HepG2 (cell line): ENCODE results near the gene FN1. TPM values are rescaled to one million over a fixed set of nuclear protein-coding genes. Genes with fewer than 3 reads are reported as not detected.
A peak's percentile ranks its signal among the peaks of the same experiment; 100 is the strongest.

Experiments used
- ATAC-seq: fragments of 200-7000 bp; cut with Tn5 transposase; 3 replicates; pipeline ENCODE4 v1.9.1; 2020; ENCODE audit warnings: mild to moderate bottlenecking, moderate library complexity
- BruUV-seq: library from RNA; stranded (reverse); fragments of 400-500 nt; replicated peaks from 2 replicates; lab custom pipeline; 2021; lab: Mats Ljungman, UMichigan
- CTCF ChIA-PET: fragments of 300-600 bp; formaldehyde crosslinking; extraction: SDS; loops from one replicate; lab custom pipeline; 2021; ENCODE audit warnings: low total read pairs, inconsistent platforms, low intra/inter-chr PET ratio; lab: Yijun Ruan, JAX
- POLR2A ChIA-PET: fragments of 350-600 bp; sonication (Branson Sonifier 250); formaldehyde crosslinking; loops from one replicate; lab custom pipeline; 2020; ENCODE audit warnings: antibody characterized with exemption, inconsistent platforms; lab: Yijun Ruan, JAX
- DNase-seq: peaks from one replicate; pipeline ENCODE4 v3.0.0-alpha.2; 2015; ENCODE audit warnings: low spot score
- FAIRE-seq: peaks from 3 replicates; lab custom pipeline; 2011; peaks lifted over from hg19 to GRCh38; lab: Jason Lieb, UNC
- H2AFZ ChIP-seq: one replicate; pipeline ENCODE4 v1.6.1; 2011; ENCODE audit warnings: low read length, inconsistent platforms
- H3K27ac ChIP-seq: fragments of 300-600 bp; 3 replicates; pipeline ENCODE4 v1.8.0; 2011; ENCODE audit warnings: mixed run types, mild to moderate bottlenecking, mixed read lengths, low read length, inconsistent platforms; ENCODE audit not compliant: insufficient read depth; ENCODE audit errors: extremely low read length
- H3K27me3 ChIP-seq, 2 experiments: fragments of 200-600 bp in 1 of 2; 2 replicates in 1 of 2; 3 replicates in 1 of 2; pipeline versions ENCODE4 v1.6.0 to v1.8.0; 2011; ENCODE audit warnings: low read length in 2 of 2, mild to moderate bottlenecking in 2 of 2, moderate library complexity in 2 of 2, inconsistent platforms in 1 of 2; ENCODE audit not compliant: insufficient read depth in 2 of 2, control insufficient read depth in 1 of 2
- H3K36me3 ChIP-seq, 2 experiments: fragments of 200-600 bp in 1 of 2; replicated peaks in 1 of 2; 2 replicates in 1 of 2; 3 replicates in 1 of 2; pipeline versions ENCODE4 v1.5.1 to v1.8.0; 2011; ENCODE audit warnings: low read length in 2 of 2, inconsistent platforms in 1 of 2; ENCODE audit not compliant: insufficient read depth in 2 of 2, control insufficient read depth in 1 of 2
- H3K4me1 ChIP-seq: 2 replicates; pipeline ENCODE4 v1.5.1; 2012; ENCODE audit warnings: low read length, inconsistent platforms; ENCODE audit not compliant: insufficient read depth
- H3K4me2 ChIP-seq: 2 replicates; pipeline ENCODE4 v1.6.0; 2011; ENCODE audit warnings: low read depth, low read length, inconsistent platforms
- H3K4me3 ChIP-seq, 3 experiments: fragments of 200-600 bp in 1 of 3; sonication (generic), shearing (Covaris generic) in 1 of 3; replicated peaks in 1 of 3; 2 replicates each; pipeline ENCODE4 v1.5.1; 2011 to 2016; ENCODE audit warnings: low read length in 3 of 3, inconsistent platforms in 2 of 3, low read depth in 2 of 3, mild to moderate bottlenecking in 2 of 3, control low read depth in 1 of 3, mixed read lengths in 1 of 3; ENCODE audit not compliant: insufficient read depth in 1 of 3
- H3K79me2 ChIP-seq: one replicate; pipeline ENCODE4 v1.6.1; 2011; ENCODE audit warnings: low read length, inconsistent platforms; ENCODE audit not compliant: insufficient read depth
- H3K9ac ChIP-seq: 2 replicates; pipeline ENCODE4 v1.6.0; 2011; ENCODE audit warnings: mild to moderate bottlenecking, low read depth, low read length, inconsistent platforms; ENCODE audit not compliant: insufficient read depth
- H3K9me3 ChIP-seq: 2 replicates; pipeline ENCODE4 v1.5.1; 2012; ENCODE audit warnings: mild to moderate bottlenecking, low read length
- H4K20me1 ChIP-seq: 2 replicates; pipeline ENCODE4 v1.6.0; 2011; ENCODE audit warnings: inconsistent platforms, mild to moderate bottlenecking, low read length, moderate library complexity; ENCODE audit not compliant: insufficient read depth
- AGO2 ChIP-seq: fragments of 200-400 bp; formaldehyde crosslinking; optimal IDR thresholded peaks from 2 replicates; pipeline ENCODE3; 2017; ENCODE audit warnings: mild to moderate bottlenecking, low read depth, low read length, moderate library complexity
- DNMT1 ChIP-seq: sonication (generic); formaldehyde crosslinking; IDR thresholded peaks from 2 replicates; pipeline ENCODE4 v1.5.1; 2020; ENCODE audit warnings: mild to moderate bottlenecking, missing genetic modification reagents
- FOXC1 ChIP-seq: sonication (generic); formaldehyde crosslinking; IDR thresholded peaks from 2 replicates; pipeline ENCODE4 v1.8.0; 2022; ENCODE audit warnings: mild to moderate bottlenecking, missing genetic modification reagents, borderline replicate concordance
- FOXO4 ChIP-seq: sonication (generic); formaldehyde crosslinking; conservative IDR thresholded peaks from 2 replicates; pipeline ENCODE4 v1.8.1; 2023; ENCODE audit warnings: missing genetic modification reagents
- MBD4 ChIP-seq: IDR thresholded peaks from 2 replicates; pipeline ENCODE4 v1.6.1; 2012; ENCODE audit warnings: low read length, inconsistent platforms, borderline replicate concordance
- POLR2A ChIP-seq, 2 experiments: IDR thresholded peaks; 2 replicates each; pipeline ENCODE4 v1.6.1; 2011; ENCODE audit warnings: low read depth in 2 of 2, low read length in 2 of 2, mild to moderate bottlenecking in 1 of 2, moderate library complexity in 1 of 2; ENCODE audit not compliant: insufficient read depth in 1 of 2
- POLR2G ChIP-seq: fragments of 200-400 bp; formaldehyde crosslinking; IDR thresholded peaks from 2 replicates; pipeline ENCODE4 v1.6.1; 2018; ENCODE audit warnings: mild to moderate bottlenecking, low read depth, low read length, moderate library complexity
- RAD21 ChIP-seq: fragments of 450-650 bp; formaldehyde crosslinking; IDR thresholded peaks from 2 replicates; pipeline ENCODE4 v1.5.0; 2020; ENCODE audit warnings: mild to moderate bottlenecking
- RBM22 ChIP-seq: fragments of 200-400 bp; formaldehyde crosslinking; optimal IDR thresholded peaks from 2 replicates; pipeline ENCODE3; 2017; ENCODE audit warnings: mild to moderate bottlenecking, low read length, moderate library complexity
- SMYD3 ChIP-seq: sonication (generic); formaldehyde crosslinking; IDR thresholded peaks from 2 replicates; pipeline ENCODE4 v1.8.1; 2023; ENCODE audit warnings: mild to moderate bottlenecking, missing genetic modification reagents
- SSRP1 ChIP-seq: IDR thresholded peaks from 2 replicates; pipeline ENCODE4 v1.6.1; 2016; ENCODE audit warnings: control low read depth
- TGIF2 ChIP-seq: IDR thresholded peaks from 2 replicates; pipeline ENCODE4 v1.6.1; 2016; ENCODE audit warnings: control low read depth, missing compliant biosample characterization
- ZFP36L1 ChIP-seq: sonication (generic); formaldehyde crosslinking; IDR thresholded peaks from 2 replicates; pipeline ENCODE4 v1.8.0; 2022; ENCODE audit warnings: mild to moderate bottlenecking, missing genetic modification reagents, moderate library complexity
- ZNF34 ChIP-seq: sonication (generic); formaldehyde crosslinking; IDR thresholded peaks from 2 replicates; pipeline ENCODE4 v1.4.0; 2020; ENCODE audit warnings: mild to moderate bottlenecking, missing genetic modification reagents, borderline replicate concordance
- ZNF670 ChIP-seq: sonication (generic); formaldehyde crosslinking; IDR thresholded peaks from 2 replicates; pipeline ENCODE4 v1.8.0; 2022; ENCODE audit warnings: mild to moderate bottlenecking, missing genetic modification reagents, borderline replicate concordance
- WGBS: methylation state at CpG from one replicate; pipeline ENCODE4 v1.1.6; 2017; ENCODE audit warnings: low lambda C conversion rate; 5-methylcytosine and 5-hydroxymethylcytosine counted together
- in situ Hi-C: cut with HindIII; loops from 2 replicates; pipeline ENCODE4 v1.10.0; 2017; ENCODE audit warnings: low pct_unique_long_range_greater_than_20kb; ENCODE audit not compliant: extremely low pct_ligation_motif_present
- intact Hi-C: fragments of 100-400 bp; cut with micrococcal nuclease; formaldehyde crosslinking; loops from one replicate; pipeline ENCODE4 v1.10.0; 2022; ENCODE audit not compliant: unreplicated experiment
- polyA plus RNA-seq, 8 experiments: library from polyadenylated mRNA; depleted of rRNA in 3 of 8; stranded (reverse) in 7 of 8; unstranded in 1 of 8; fragments of >200 nt; fragmentation: Illumina TruSeq in 4 of 8; extraction: Trizol in 4 of 8; gene quantifications; 2 replicates each; pipeline versions ENCODE4 v1.2.1 to v1.2.3, GENCODE V29; 2011 to 2016; ENCODE audit warnings: low read depth in 4 of 8, missing spikeins in 1 of 8, mixed read lengths in 1 of 8; ENCODE audit not compliant: insufficient read depth in 1 of 8
- total RNA-seq, 5 experiments: library from RNA; depleted of rRNA; stranded (reverse); fragments of >200 nt; fragmentation: Illumina TruSeq; extraction: Trizol; gene quantifications; 2 replicates each; pipeline ENCODE4 v1.2.3, GENCODE V29; 2016; ENCODE audit warnings: low read depth in 1 of 5
- TF ChIP-seq, protein P1 (sequence below): sonication (generic); formaldehyde crosslinking; conservative IDR thresholded peaks from 2 replicates; pipeline ENCODE4 v1.8.0; 2022; ENCODE audit warnings: mild to moderate bottlenecking, moderate library complexity, missing genetic modification reagents

FN1 gene
- total and polyA plus RNA-seq, 2 of the 13 experiments (the other 11 are each of a cell fraction or from before 2014, with no cell fraction given), result 1,847 to 6,471 TPM

- POLR2A ChIA-PET, result no interaction called here
- H3K27me3 ChIP-seq, result no peaks in the 10 kb centered on the region
- intact Hi-C loops (no loop called here), in situ Hi-C loops (no loop called here)
- no peak overlapping the region for H3K27ac ChIP-seq
- TF ChIP-seq POLR2G, result peak; percentile 43; the same call in 1 of the 2 replicates
- peak in 1 of 2 experiments; percentile 21; a peak in 1 of 4 replicates for TF ChIP-seq POLR2A (IDR thresholded peaks at IDR 0.05; ENCODE audit: insufficient read depth in 1 of 2, low read depth in 2 of 2, low read length in 2 of 2)
- TF ChIP-seq ZNF670 (CRISPR knock-in tag), result 0 out of 2 replicates have a peak, but pooled peaks have one; percentile 33
- TF ChIP-seq AGO2, result peak; percentile 8
- TF ChIP-seq FOXC1 (CRISPR knock-in tag), result no peak
- TF ChIP-seq TGIF2 (CRISPR knock-in tag), result no peak
- peak; percentile 95 for TF ChIP-seq RBM22
- DNase-seq, result no peak
- peaks cover 49 to 89% of the 10 kb centered on the region in 2 experiments for H3K36me3 ChIP-seq
- CTCF ChIA-PET, result no interaction called here
- no peak overlapping the region for H3K4me2 ChIP-seq
- H3K79me2 ChIP-seq, result no peaks in the 10 kb centered on the region
- H4K20me1 ChIP-seq, result peaks cover 17% of the 10 kb centered on the region
- no TSS peak for BruUV-seq
- no peaks in the 10 kb centered on the region for H3K9me3 ChIP-seq
- H3K4me3 ChIP-seq, result no peak overlapping the region
- no peak for ATAC-seq
- FAIRE-seq, result no peak
- H2AFZ ChIP-seq, result no peak overlapping the region
- H3K4me1 ChIP-seq, result no peaks in the 10 kb centered on the region
- H3K9ac ChIP-seq, result no peak overlapping the region
- 82% methylated on average over 7 of the region's 7 CpGs for WGBS
Measured at GRCh38 chr2:215384710-215385109, 51.2 kb downstream of the FN1 start.

- intact Hi-C loops, result no loop called here
- ChIA-PET POLR2A (interaction anchor here (0.7 kb wide), 1 partner anchor 36 kb away, joined by 3 read pairs; no protein-coding TSS in a partner anchor), CTCF (no interaction called here)
- H4K20me1 ChIP-seq, result peaks cover 17% of the 10 kb centered on the region
- no peaks in the 10 kb centered on the region for H3K27me3 ChIP-seq
- 97% methylated on average over 8 of the region's 8 CpGs for WGBS
- H3K9ac ChIP-seq, result no peak overlapping the region
- no TSS peak for BruUV-seq
- in situ Hi-C loops, result no loop called here
- H3K79me2 ChIP-seq, result no peaks in the 10 kb centered on the region
- no peaks in the 10 kb centered on the region for H3K9me3 ChIP-seq
- H3K4me1 ChIP-seq, result no peaks in the 10 kb centered on the region
- H3K4me3 ChIP-seq, result no peak overlapping the region
- peaks cover 56 to 90% of the 10 kb centered on the region in 2 experiments for H3K36me3 ChIP-seq
- no peak overlapping the region for H3K27ac ChIP-seq
- DNase-seq (no peak), FAIRE-seq (no peak), ATAC-seq (peak; percentile 6; the same call in 2 of the 3 replicates)
- H3K4me2 ChIP-seq, result no peak overlapping the region
- no peak overlapping the region for H2AFZ ChIP-seq
- peak; percentile 21; the same call in 1 of the 2 replicates for TF ChIP-seq SSRP1 (CRISPR knock-in tag)
- TF ChIP-seq ZNF34 (CRISPR knock-in tag), result 0 out of 2 replicates have a peak, but pooled peaks have one; percentile 33
- peak; percentile 18 for TF ChIP-seq AGO2
- no peak for TF ChIP-seq DNMT1 (CRISPR knock-in tag)
- TF ChIP-seq POLR2G, result peak; percentile 66
- TF ChIP-seq RAD21 (CRISPR knock-in tag), result 0 out of 2 replicates have a peak, but pooled peaks have one; percentile 13
- no peak for TF ChIP-seq ZFP36L1 (CRISPR knock-in tag)
- TF ChIP-seq, protein P1, sequence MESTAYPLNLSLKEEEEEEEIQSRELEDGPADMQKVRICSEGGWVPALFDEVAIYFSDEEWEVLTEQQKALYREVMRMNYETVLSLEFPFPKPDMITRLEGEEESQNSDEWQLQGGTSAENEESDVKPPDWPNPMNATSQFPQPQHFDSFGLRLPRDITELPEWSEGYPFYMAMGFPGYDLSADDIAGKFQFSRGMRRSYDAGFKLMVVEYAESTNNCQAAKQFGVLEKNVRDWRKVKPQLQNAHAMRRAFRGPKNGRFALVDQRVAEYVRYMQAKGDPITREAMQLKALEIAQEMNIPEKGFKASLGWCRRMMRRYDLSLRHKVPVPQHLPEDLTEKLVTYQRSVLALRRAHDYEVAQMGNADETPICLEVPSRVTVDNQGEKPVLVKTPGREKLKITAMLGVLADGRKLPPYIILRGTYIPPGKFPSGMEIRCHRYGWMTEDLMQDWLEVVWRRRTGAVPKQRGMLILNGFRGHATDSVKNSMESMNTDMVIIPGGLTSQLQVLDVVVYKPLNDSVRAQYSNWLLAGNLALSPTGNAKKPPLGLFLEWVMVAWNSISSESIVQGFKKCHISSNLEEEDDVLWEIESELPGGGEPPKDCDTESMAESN (CRISPR knock-in tag), result 0 out of 2 replicates have a peak, but pooled peaks have one; percentile 44
- TF ChIP-seq MBD4, result peak; percentile 6; the same call in 1 of the 2 replicates
- 0 out of 2 replicates have a peak, but pooled peaks have one; percentile 8 for TF ChIP-seq SMYD3
- no peak for TF ChIP-seq FOXO4 (CRISPR knock-in tag)
Measured at GRCh38 chr2:215383652-215384279, 52.1 kb downstream of the FN1 start.
